ENCODE results near the gene PRDM16. TPM values are rescaled to one million over a fixed set of nuclear protein-coding genes. Genes with fewer than 3 reads are reported as not detected.

PRDM16 gene
- total and polyA plus RNA-seq, 2 of the 8 experiments (the other 6 are each of a cell fraction or from before 2014, with no cell fraction given): 0.39 to 0.43 TPM

DNA sequence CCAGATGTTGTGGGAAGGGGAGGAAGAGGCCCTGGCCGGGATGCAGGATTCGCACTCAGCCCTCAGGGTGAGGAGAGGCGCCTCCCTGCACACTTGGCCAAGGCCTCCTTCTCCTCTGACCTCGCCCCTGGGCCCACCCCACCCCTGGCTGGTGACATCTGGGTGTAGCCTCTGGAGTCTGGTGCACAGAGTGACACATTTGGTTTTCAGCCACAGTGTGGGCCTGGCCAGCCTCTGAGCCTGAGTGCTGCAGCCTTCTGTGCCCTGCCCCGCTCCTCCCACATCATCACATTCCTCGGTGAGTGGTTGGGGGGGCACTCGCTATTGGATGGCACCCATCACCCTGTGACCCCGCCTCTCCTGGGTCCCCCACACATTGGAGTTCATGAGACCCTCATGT, 45.8 kb downstream of the PRDM16 start:
- POLR2A ChIA-PET (ENCODE audit: partially characterized antibody): no interaction called here
- H3K4me1 ChIP-seq (replicated peaks in 1 of 4; ENCODE audit: control insufficient read depth in 3 of 4, insufficient read depth in 4 of 4, low read length in 3 of 4): no peaks in the 10 kb centered on the region
- H3K4me3 ChIP-seq (ENCODE audit: extremely low read depth in 1 of 4, insufficient read depth in 2 of 4, low read depth in 3 of 4, low read length in 4 of 4): no peak overlapping the region
- H2BK12ac ChIP-seq (ENCODE audit: low read depth, low read length): no peak overlapping the region
- H3K27ac ChIP-seq (ENCODE audit: low read depth, low read length): no peak overlapping the region
- no peaks in the 10 kb centered on the region for H3K79me2 ChIP-seq (ENCODE audit: control insufficient read depth in 1 of 2, insufficient read depth in 2 of 2, low read length in 2 of 2)
- H2AFZ ChIP-seq (ENCODE audit: low read length): no peak overlapping the region
- TF ChIP-seq E2F6 (IDR thresholded peaks at IDR 0.05) (no peak), GTF2F1 (IDR thresholded peaks at IDR 0.05; ENCODE audit: borderline replicate concordance, low read depth, low read length) (no peak), SP2 (IDR thresholded peaks at IDR 0.05; ENCODE audit: low read length) (no peak), SP4 (IDR thresholded peaks at IDR 0.05; ENCODE audit: low read length) (no peak), NANOG (IDR thresholded peaks at IDR 0.05; ENCODE audit: insufficient read depth, low read depth, low read length, poor library complexity, severe bottlenecking) (no peak), CHD2 (IDR thresholded peaks at IDR 0.05; ENCODE audit: low read length) (no peak), CBX8 (IDR thresholded peaks at IDR 0.05; ENCODE audit: borderline replicate concordance, low read depth, low read length) (no peak), YY1 (IDR thresholded peaks at IDR 0.05; ENCODE audit: low read depth, low read length) (no peak), MAFK (IDR thresholded peaks at IDR 0.05; ENCODE audit: low read depth, low read length) (no peak), RBBP5 (IDR thresholded peaks at IDR 0.05; ENCODE audit: borderline replicate concordance, low read depth, low read length) (no peak), ASH2L (IDR thresholded peaks at IDR 0.05; ENCODE audit: low read length) (no peak), EGR1 (IDR thresholded peaks at IDR 0.05; ENCODE audit: borderline replicate concordance, low read depth, low read length) (no peak), CEBPB (IDR thresholded peaks at IDR 0.05; ENCODE audit: low read depth, low read length) (no peak), MAX (IDR thresholded peaks at IDR 0.05) (no peak), POLR2AphosphoS5 (IDR thresholded peaks at IDR 0.05; ENCODE audit: low read depth, low read length) (no peak), BACH1 (IDR thresholded peaks at IDR 0.05; ENCODE audit: low read length) (no peak)
- H4K91ac ChIP-seq (replicated peaks; ENCODE audit: insufficient read length, low read length): no peak overlapping the region
- no peak overlapping the region; the same call in 1 of the 2 replicates for H4K8ac ChIP-seq (ENCODE audit: extremely low read depth, insufficient read depth, low read length)
- no peak overlapping the region for H2BK20ac ChIP-seq (ENCODE audit: low read length)
- no peak overlapping the region for H3K14ac ChIP-seq (ENCODE audit: insufficient read length)
- no peak overlapping the region for H3K9ac ChIP-seq (replicated peaks in 1 of 4; ENCODE audit: extremely low read depth in 1 of 4, low read depth in 3 of 4, low read length in 3 of 4)
- H2BK5ac ChIP-seq (ENCODE audit: low read depth, low read length): no peak overlapping the region
- H3K23ac ChIP-seq (ENCODE audit: insufficient read length): no peak overlapping the region
- no peak overlapping the region for H2BK120ac ChIP-seq (replicated peaks; ENCODE audit: low read depth, low read length)
- no peaks in the 10 kb centered on the region for H3K23me2 ChIP-seq (ENCODE audit: low read depth, low read length)
- WGBS, 2 experiments (ENCODE audit: extremely low coverage in 1 of 2, insufficient coverage in 1 of 2, insufficient read length in 1 of 2, insufficient replicate concordance in 2 of 2, low coverage in 1 of 2, low lambda C conversion rate in 2 of 2, missing lambda C conversion rate in 1 of 2): 87% methylated on average over 4 of the region's 8 CpGs; no CpG with 5 or more reads in 1 of the 2 experiments
- peaks cover 0 to 6% of the 10 kb centered on the region in 2 experiments for H4K20me1 ChIP-seq (replicated peaks in 1 of 2; ENCODE audit: control insufficient read depth in 1 of 2, insufficient read depth in 2 of 2, low read length in 2 of 2)
- no peak overlapping the region for H3K4me2 ChIP-seq (ENCODE audit: insufficient read depth in 1 of 2, low read depth in 2 of 2, low read length in 2 of 2)
- H2BK15ac ChIP-seq (ENCODE audit: low read length): no peak overlapping the region
- H3K56ac ChIP-seq (replicated peaks; ENCODE audit: insufficient read length, low read depth, low read length): no peak overlapping the region
- CTCF ChIA-PET (ENCODE audit: partially characterized antibody): interaction anchor here (1.5 kb wide), 1 partner anchor 169 kb away, joined by 3 read pairs; no protein-coding TSS in a partner anchor
- H2AK5ac ChIP-seq (ENCODE audit: low read depth, low read length): no peak overlapping the region
- H3K36me3 ChIP-seq (ENCODE audit: control insufficient read depth in 2 of 4, insufficient read depth in 4 of 4, low read length in 3 of 4): no peaks in the 10 kb centered on the region
- FAIRE-seq: no peak
- H3K18ac ChIP-seq (ENCODE audit: extremely low read depth, low read length): no peak overlapping the region
- no peak overlapping the region for H3K4ac ChIP-seq (replicated peaks; ENCODE audit: insufficient read length, low read depth, low read length)
- H4K5ac ChIP-seq (ENCODE audit: insufficient read length, low read depth, low read length): no peak overlapping the region
- no peaks in the 10 kb centered on the region for H3K27me3 ChIP-seq (replicated peaks in 1 of 4; ENCODE audit: control insufficient read depth in 3 of 4, extremely low read depth in 1 of 4, insufficient read depth in 3 of 4, low read length in 3 of 4)
- H3K79me1 ChIP-seq (ENCODE audit: low read depth, low read length): peaks cover 4% of the 10 kb centered on the region
- no peak for DNase-seq (ENCODE audit: low read depth in 1 of 2, low spot score in 2 of 2)
- H3K9me3 ChIP-seq (ENCODE audit: insufficient read depth in 2 of 2, low read depth in 1 of 2, low read length in 1 of 2): peaks cover 0 to 2% of the 10 kb centered on the region in 2 experiments; a peak in 2 of 4 replicates

All from H1 (cell line).